GM19467 (cell line): ENCODE results near the gene RS1.

Experiments used
- ATAC-seq: cut with Tn5 transposase; IDR thresholded peaks from one replicate; pipeline ENCODE4 v1.9.1; 2021; ENCODE audit warnings: mild to moderate bottlenecking, moderate library complexity; ENCODE audit not compliant: unreplicated experiment

Gene RS1

GRCh38 chrX:18674417-18674787 is 2.5 kb upstream of the RS1 start:
- ATAC-seq, result peak; percentile 25

- no peak for ATAC-seq
Observed at GRCh38 chrX:18668071-18668835, 3.7 kb downstream of the RS1 start.

DNA sequence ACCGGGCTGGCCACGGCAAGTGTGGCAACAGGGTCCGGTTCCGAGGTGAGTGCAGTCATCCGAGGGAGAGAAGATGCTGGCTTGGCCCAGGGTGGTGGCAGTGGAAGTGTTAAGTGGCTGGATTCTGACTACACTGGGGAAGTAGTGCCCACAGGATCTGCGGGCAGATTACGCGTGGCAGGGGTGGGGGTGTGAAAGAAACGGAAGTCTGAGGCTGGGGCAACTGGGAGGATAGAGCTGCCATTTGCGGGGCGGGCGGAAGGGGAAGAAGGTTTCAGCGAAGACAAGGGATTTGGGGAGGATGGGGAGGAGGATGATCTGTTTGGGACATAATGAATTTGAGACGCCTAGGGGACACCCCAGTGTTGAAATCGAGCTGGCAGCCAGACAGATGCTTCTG is 5.3 kb downstream of the RS1 start:
- ATAC-seq, result no peak

- no peak for ATAC-seq
Observed at GRCh38 chrX:18664947-18665346, 7.0 kb downstream of the RS1 start.

- ATAC-seq, result no peak
Observed at GRCh38 chrX:18661273-18661672, 10.6 kb downstream of the RS1 start.

- ATAC-seq, result no peak
Observed at GRCh38 chrX:18654875-18655836, 16.8 kb downstream of the RS1 start.

DNA sequence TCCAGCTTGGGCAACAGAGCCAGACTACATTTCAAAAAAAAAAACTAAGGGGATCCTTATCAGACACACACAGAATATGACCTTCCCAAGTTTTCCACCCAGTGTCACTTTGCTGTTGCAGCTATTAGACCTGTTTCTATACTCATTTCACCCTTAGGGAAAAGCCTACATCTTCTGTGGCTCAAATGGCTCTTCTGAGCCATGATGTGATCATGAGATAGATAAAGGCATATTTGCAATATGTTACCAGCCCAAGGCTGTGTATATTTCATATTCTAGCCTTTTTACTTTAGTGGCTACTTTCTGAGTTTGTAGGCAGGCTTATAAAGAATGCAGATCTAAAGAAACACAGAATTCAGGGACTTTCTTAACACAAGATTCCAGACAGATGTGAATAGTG is 19.3 kb downstream of the RS1 start:
- no peak for ATAC-seq

GRCh38 chrX:18650662-18651061 is 21.2 kb downstream of the RS1 start:
- no peak for ATAC-seq

DNA sequence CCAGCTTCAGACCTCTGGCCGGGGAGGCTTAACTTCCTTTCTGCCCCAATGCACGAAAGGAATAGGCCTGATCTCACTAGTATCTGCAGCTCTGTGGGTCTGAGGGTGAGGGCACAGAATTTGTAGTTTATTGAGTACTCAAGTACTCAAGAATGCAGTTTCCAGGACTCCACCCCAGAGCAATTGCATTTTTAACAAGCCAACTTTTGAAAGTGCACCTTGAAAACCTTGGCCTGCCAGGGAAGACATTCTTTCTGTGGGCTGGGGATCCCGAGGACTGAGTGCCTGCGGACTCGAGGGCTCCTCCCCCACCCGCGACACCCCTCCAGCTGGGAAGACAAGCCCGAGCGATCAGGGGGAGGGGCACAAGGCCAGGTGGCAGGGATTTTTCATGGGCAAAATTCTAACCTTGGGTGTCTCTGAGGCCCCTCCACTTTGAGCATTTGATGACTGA is 22.4 kb downstream of the RS1 start:
- no peak for ATAC-seq

GRCh38 chrX:18647621-18648020 is 24.3 kb downstream of the RS1 start:
- no peak for ATAC-seq

GRCh38 chrX:18643853-18644252 is 28.1 kb downstream of the RS1 start:
- ATAC-seq, result no peak

DNA sequence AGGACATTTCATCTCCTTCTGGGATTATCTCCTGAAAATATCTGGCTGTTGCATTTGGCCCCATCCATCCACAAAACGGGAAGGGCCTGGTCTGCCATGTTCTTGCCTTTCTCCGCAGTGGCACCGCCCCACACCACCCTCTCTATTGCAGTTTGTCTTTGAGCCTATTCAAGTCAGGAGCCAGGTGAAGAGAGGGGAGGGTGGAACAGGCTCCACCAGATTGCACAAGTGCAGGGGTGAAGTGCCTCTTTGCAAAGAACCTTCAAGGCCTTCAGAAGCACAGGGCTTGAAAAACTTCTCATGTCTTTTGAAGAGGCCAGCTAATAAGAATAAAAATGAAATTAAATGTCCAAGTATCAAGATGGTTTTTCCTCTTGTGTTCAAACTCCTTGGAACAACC is 28.7 kb downstream of the RS1 start:
- ATAC-seq, result no peak

GRCh38 chrX:18640686-18641085 is 31.2 kb downstream of the RS1 start:
- ATAC-seq, result no peak

GRCh38 chrX:18639280-18639679 is 32.6 kb downstream of the RS1 start:
- ATAC-seq, result no peak

GRCh38 chrX:18638398-18638797 is 33.5 kb downstream of the RS1 start:
- ATAC-seq, result no peak

DNA sequence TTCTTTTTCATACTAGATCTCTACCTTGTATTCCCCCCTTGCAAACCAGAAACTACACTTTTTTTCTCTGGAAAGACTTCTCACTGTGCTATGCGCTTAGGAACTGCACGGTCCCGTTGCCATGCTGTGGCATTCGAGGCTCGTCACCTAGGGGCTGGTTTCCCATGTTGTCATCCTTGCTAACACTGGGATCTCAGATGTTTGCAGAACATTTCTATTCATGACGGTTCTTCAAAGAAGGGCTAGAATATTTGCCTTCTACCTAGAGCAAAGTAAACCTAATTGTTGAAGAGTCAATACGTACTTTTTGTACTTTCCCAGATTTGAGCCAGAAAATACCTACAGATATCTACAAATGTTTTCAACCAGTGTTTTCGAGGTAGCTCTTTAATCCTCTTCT is 41.0 kb downstream of the RS1 start:
- no peak for ATAC-seq

GRCh38 chrX:18624599-18624998 is 47.3 kb downstream of the RS1 start:
- ATAC-seq, result no peak

DNA sequence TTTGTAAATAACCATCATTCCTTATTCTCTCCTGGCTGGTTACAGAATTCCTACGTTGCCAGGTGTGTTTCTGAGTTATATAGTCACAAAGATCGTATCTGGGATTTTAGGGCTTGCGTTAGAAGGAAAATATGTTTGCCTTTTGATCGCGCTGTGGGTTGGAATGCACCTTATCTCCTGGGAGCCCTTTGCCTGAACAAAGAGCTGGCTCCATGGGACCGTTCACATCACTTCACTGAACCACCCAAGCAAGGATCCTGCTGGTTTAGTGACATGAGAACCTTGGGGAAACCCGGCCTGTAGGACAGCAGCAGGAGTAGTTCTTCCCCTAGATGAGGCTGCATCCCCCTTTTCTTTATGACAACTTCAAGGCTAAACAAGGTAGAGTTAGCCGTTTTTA is 51.6 kb downstream of the RS1 start:
- ATAC-seq, result no peak

- no peak for ATAC-seq
Observed at GRCh38 chrX:18619288-18619687, 52.6 kb downstream of the RS1 start.

GRCh38 chrX:18617407-18617750 is 54.5 kb downstream of the RS1 start:
- no peak for ATAC-seq

- no peak for ATAC-seq
Observed at GRCh38 chrX:18616688-18617406, 55.1 kb downstream of the RS1 start.
